A549 (cell line): ENCODE results near the gene PSMB9. TPM values are rescaled to one million over a fixed set of nuclear protein-coding genes. Genes with fewer than 3 reads are reported as not detected.

Experiments
- ATAC-seq, 2 experiments: fragments of 200-7000 bp in 1 of 2; fragments of >200 bp in 1 of 2; cut with Nextera tagmentation in 1 of 2; cut with Tn5 transposase in 1 of 2; 3 replicates each; pipeline versions ENCODE4 v1.8.0 to v1.9.1; 2018 to 2020; ENCODE audit warnings: mild to moderate bottlenecking in 1 of 2, moderate library complexity in 1 of 2
- CTCF ChIA-PET: fragments of 300-600 bp; sonication (Branson Sonifier 250); formaldehyde crosslinking; extraction: SDS; loops from one replicate; lab custom pipeline; 2021; ENCODE audit warnings: antibody characterized with exemption, inconsistent platforms; lab: Yijun Ruan, JAX
- POLR2A ChIA-PET: fragments of 350-600 bp; formaldehyde crosslinking; extraction: SDS; loops from one replicate; lab custom pipeline; 2021; ENCODE audit warnings: antibody characterized with exemption, inconsistent platforms; lab: Yijun Ruan, JAX
- DNase-seq, 2 experiments: peaks; one replicate each; pipeline versions ENCODE4 v3.0.0 to v3.0.0-alpha.2; 2011 to 2016; ENCODE audit warnings: low read depth in 1 of 2, low spot score in 1 of 2
- FAIRE-seq: peaks from 2 replicates; lab custom pipeline; 2011; peaks lifted over from hg19 to GRCh38; lab: Jason Lieb, UNC
- H3K27ac ChIP-seq, 2 experiments: fragments of >200 bp; sonication (Bioruptor Twin); formaldehyde crosslinking; 3 replicates each; pipeline ENCODE4 v1.5.1; 2016 to 2017
- H3K4me1 ChIP-seq: fragments of >200 bp; sonication (Bioruptor Twin); formaldehyde crosslinking; 3 replicates; pipeline ENCODE4 v1.6.1; 2016
- H3K4me2 ChIP-seq: fragments of >200 bp; sonication (Bioruptor Twin); formaldehyde crosslinking; 3 replicates; pipeline ENCODE4 v1.6.1; 2016
- H3K4me3 ChIP-seq: fragments of >200 bp; sonication (Bioruptor Twin); formaldehyde crosslinking; 3 replicates; pipeline ENCODE4 v1.5.1; 2016
- H3K9me3 ChIP-seq: fragments of >200 bp; sonication (Bioruptor Twin); formaldehyde crosslinking; 3 replicates; pipeline ENCODE4 v1.6.1; 2016
- BHLHE40 ChIP-seq: IDR thresholded peaks from 2 replicates; pipeline ENCODE4 v1.6.1; 2012; ENCODE audit warnings: low read depth, low read length, inconsistent platforms
- CBX8 ChIP-seq: fragments of 200-600 bp; sonication (generic); IDR thresholded peaks from 2 replicates; pipeline ENCODE4 v1.6.1; 2016
- MAZ ChIP-seq: fragments of 150-350 bp; IDR thresholded peaks from 2 replicates; pipeline ENCODE4 v1.6.1; 2014; ENCODE audit warnings: antibody characterized with exemption, low read depth, low read length, borderline replicate concordance
- PHF8 ChIP-seq: fragments of 200-600 bp; sonication (generic); IDR thresholded peaks from 2 replicates; pipeline ENCODE4 v1.6.1; 2016; ENCODE audit warnings: low read depth, mild to moderate bottlenecking, antibody characterized with exemption, moderate library complexity, borderline replicate concordance
- RNF2 ChIP-seq: fragments of 200-600 bp; sonication (generic); IDR thresholded peaks from 2 replicates; pipeline ENCODE4 v1.6.1; 2016; ENCODE audit warnings: low read depth, mild to moderate bottlenecking, antibody characterized with exemption, moderate library complexity, borderline replicate concordance
- TFCP2L1 ChIP-seq: fragments of 250-450 bp; sonication (Bioruptor Pico); IDR thresholded peaks from 2 replicates; pipeline ENCODE4 v1.5.0; 2021; ENCODE audit warnings: mild to moderate bottlenecking
- ZSCAN20 ChIP-seq: fragments of 250-450 bp; sonication (Bioruptor Pico); IDR thresholded peaks from 2 replicates; pipeline ENCODE4 v1.8.0; 2022; ENCODE audit warnings: mild to moderate bottlenecking, moderate library complexity
- WGBS: methylation state at CpG from one replicate; pipeline ENCODE4 v1.1.6; 2017; ENCODE audit errors: missing lambda C conversion rate; 5-methylcytosine and 5-hydroxymethylcytosine counted together
- polyA plus RNA-seq, 4 experiments: library from polyadenylated mRNA; depleted of rRNA in 3 of 4; stranded (reverse); fragments of >200 nt; fragmentation: RNase III in 1 of 4; extraction: RNeasy Plus Mini Kit Qiagen cat#74134 plus additional on column Dnase treatment in 1 of 4; gene quantifications; 2 replicates in 3 of 4; 3 replicates in 1 of 4; pipeline ENCODE4 v1.2.3, GENCODE V29; 2011 to 2017
- TF ChIP-seq, protein P1 (sequence below): fragments of 200-600 bp; sonication (generic); IDR thresholded peaks from 2 replicates; pipeline ENCODE4 v1.6.1; 2016; ENCODE audit warnings: antibody characterized with exemption, mild to moderate bottlenecking, moderate library complexity

PSMB9 gene
- polyA plus RNA-seq, 2 of the 4 experiments (the other 2 are of a cell fraction) = 9.2 to 12.5 TPM

DNA sequence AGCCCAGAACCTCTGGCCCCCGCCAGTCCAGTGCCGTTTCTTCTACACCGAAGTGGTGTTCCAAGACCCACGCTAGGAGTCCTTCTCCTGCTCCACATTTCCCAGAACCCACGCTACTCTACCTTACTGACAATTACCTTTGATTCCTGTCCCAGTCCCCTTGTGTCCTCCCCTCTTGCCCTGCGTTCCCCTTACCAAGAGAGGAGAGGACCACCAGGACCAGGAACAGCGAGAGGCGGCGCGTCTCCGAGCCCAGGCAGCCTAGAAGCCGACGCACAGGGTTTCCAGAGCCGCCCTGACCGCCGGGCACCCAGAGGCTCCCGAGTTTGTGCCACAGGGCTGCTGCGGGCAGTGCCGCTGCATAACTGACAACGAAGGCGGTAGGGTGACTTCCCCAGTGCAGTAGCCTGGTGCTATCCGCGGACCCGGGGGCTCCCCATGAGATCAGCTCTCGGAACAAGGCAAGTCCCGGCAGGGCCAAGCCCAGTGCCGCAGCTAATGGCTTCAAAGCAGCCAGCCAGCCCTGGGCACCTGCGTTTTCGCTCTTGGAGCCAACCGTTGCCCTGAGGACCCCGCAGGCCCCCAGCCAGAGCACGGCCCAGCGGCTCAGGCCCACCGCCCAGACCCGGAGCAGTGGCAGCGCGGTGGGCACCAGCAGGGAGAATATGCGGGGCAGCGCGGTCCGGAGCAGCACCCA lies 1.0 kb upstream of the PSMB9 start:
- no peak for FAIRE-seq
- 2% methylated on average over 19 of the region's 41 CpGs for WGBS

DNA sequence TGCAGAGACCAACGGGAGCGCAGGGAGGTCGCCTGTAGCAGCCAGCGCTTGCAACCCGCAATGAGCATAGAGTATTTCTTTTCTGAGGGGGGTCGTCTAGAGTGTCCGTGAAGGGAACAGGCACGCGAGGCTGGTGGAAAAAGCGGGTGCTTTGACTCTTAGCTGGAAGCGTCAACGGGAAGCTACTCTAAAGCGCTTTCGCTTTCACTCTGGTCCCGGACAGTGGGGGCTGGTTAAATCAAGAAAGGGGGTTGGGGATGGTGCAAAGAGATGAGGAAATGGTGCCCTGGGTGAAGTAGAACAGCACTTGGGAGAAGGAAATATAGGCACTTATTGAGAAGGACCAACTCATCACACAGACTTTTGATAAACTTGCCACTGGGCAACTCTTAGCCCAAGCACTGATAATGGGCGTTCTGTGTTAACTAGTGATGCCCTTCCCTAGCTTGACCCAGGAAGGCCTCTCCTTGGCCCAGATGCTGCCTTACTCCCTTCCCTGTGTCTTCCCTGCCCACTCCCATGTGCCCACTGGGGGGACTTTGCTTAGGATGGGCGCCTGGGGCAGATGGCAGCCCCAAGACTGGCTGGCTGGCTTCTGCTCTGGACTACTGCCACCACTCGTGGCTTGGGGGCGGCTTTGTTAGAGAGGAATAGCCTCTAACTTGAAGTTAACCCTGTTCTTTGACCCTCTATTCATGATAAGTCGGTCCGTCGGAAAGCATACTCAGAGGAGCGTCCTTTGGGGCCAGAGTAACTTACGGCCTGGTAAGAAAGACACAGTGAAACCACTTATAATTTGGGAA lies 585 bp downstream of the PSMB9 start:
- TF ChIP-seq TFCP2L1 (CRISPR knock-in tag) = no peak
- peak in 1 of 2 experiments; percentile 4; a peak in 2 of 6 replicates for ATAC-seq
- Histone ChIP-seq H3K4me3 (peak overlapping the region; percentile 61), H3K4me1 (peaks cover 9% of the 10 kb centered on the region; the same call in 2 of the 3 replicates), H3K27ac (peak overlapping the region; percentile 95 to 96), H3K9me3 (no peaks in the 10 kb centered on the region), H3K4me2 (peak overlapping the region; percentile 92)
- ChIA-PET CTCF (interaction anchor here (0.6 to 9.4 kb wide), 6 partner anchors 13 to 702 kb away, joined by 3 to 225 read pairs (median 4); partner anchors contain the start of genes PSMB8 and TAP2), POLR2A (interaction anchor here (1.9 to 2.5 kb wide), 2 partner anchors 10 to 16 kb away, joined by 16 to 30 read pairs; partner anchors contain the start of genes PSMB8 and TAP2)
- 30% methylated on average over 22 of the region's 24 CpGs for WGBS
- peak in 1 of 2 experiments; percentile 18 for DNase-seq
- FAIRE-seq = no peak

More for the DNA sequence above, 1.0 kb upstream of the PSMB9 start:
- peak overlapping the region; percentile 95 to 96 for H3K27ac ChIP-seq
- ChIA-PET POLR2A (interaction anchor here (1.2 to 2.5 kb wide), 4 partner anchors 8 to 118 kb away, joined by 4 to 30 read pairs (median 14); partner anchors contain the start of genes HLA-DMB, PSMB8 and TAP2), CTCF (interaction anchor here (0.9 to 9.4 kb wide), 8 partner anchors 11 to 132 kb away, joined by 3 to 225 read pairs (median 4); partner anchors contain the start of genes PSMB8 and TAP2)
- ATAC-seq (peak; percentile 41 to 64), DNase-seq (peak; percentile 19 to 21)
- H3K4me3 ChIP-seq = peak overlapping the region; percentile 61
- H3K4me2 ChIP-seq = peak overlapping the region; percentile 92
- H3K4me1 ChIP-seq = peaks cover 9% of the 10 kb centered on the region; the same call in 2 of the 3 replicates
- TF ChIP-seq, protein P1, sequence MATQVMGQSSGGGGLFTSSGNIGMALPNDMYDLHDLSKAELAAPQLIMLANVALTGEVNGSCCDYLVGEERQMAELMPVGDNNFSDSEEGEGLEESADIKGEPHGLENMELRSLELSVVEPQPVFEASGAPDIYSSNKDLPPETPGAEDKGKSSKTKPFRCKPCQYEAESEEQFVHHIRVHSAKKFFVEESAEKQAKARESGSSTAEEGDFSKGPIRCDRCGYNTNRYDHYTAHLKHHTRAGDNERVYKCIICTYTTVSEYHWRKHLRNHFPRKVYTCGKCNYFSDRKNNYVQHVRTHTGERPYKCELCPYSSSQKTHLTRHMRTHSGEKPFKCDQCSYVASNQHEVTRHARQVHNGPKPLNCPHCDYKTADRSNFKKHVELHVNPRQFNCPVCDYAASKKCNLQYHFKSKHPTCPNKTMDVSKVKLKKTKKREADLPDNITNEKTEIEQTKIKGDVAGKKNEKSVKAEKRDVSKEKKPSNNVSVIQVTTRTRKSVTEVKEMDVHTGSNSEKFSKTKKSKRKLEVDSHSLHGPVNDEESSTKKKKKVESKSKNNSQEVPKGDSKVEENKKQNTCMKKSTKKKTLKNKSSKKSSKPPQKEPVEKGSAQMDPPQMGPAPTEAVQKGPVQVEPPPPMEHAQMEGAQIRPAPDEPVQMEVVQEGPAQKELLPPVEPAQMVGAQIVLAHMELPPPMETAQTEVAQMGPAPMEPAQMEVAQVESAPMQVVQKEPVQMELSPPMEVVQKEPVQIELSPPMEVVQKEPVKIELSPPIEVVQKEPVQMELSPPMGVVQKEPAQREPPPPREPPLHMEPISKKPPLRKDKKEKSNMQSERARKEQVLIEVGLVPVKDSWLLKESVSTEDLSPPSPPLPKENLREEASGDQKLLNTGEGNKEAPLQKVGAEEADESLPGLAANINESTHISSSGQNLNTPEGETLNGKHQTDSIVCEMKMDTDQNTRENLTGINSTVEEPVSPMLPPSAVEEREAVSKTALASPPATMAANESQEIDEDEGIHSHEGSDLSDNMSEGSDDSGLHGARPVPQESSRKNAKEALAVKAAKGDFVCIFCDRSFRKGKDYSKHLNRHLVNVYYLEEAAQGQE = no peak
- TF ChIP-seq RNF2 (no peak), BHLHE40 (no peak), CBX8 (no peak), PHF8 (no peak), MAZ (no peak)
- no peaks in the 10 kb centered on the region for H3K9me3 ChIP-seq

DNA sequence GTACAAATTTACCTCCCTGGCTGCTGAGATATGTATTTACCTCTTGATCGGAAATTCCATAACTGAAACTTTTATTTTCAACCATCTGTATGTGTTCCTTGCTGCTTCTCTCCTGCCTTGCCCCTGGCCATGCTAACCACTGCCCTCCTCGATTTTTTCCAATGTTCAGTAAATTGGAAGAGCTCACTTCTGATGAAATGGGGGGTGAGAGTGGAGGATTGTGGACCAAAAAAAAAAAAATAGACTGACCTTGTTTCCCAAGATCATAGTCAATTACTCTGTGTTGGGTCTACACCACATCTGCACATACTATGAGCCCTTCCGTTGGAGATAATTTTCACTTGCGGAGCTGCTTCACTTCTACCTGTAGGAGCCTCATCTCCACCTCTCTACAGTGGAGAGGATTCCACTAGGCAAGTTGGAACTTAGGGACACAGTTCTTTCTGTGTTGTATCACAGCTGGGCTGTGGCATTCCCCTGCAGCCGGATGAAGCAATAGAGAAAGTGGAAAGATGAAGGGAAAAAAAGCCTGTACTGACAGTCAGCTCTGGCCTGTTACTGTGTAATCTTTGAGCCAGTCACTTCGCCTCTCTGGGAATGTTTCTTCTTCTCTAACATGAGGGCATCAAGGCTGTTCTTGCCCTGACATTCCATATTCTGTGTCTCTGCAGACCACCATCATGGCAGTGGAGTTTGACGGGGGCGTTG lies 1.6 kb downstream of the PSMB9 start:
- no peak for TF ChIP-seq ZSCAN20 (CRISPR knock-in tag)
- WGBS = 77% methylated on average over 8 of the region's 8 CpGs
- ChIA-PET POLR2A (no interaction called here), CTCF (interaction anchor here (0.6 to 9.4 kb wide), 5 partner anchors 12 to 703 kb away, joined by 3 to 225 read pairs (median 6); partner anchors contain the start of genes PSMB8 and TAP2)
- H3K4me2 ChIP-seq = no peak overlapping the region
- peaks cover 10% of the 10 kb centered on the region; the same call in 2 of the 3 replicates for H3K4me1 ChIP-seq
- no peak for DNase-seq
- H3K4me3 ChIP-seq = no peak overlapping the region
- FAIRE-seq = no peak
- H3K27ac ChIP-seq = no peak overlapping the region
- no peak for ATAC-seq
- no peaks in the 10 kb centered on the region for H3K9me3 ChIP-seq
